A673 (cell line): ENCODE measurements around the gene ARID3A. TPM values are rescaled to one million over a fixed set of nuclear protein-coding genes. Genes with fewer than 3 reads are reported as not detected.
A peak's percentile ranks its signal among the peaks of the same experiment; 100 is the strongest.

ENCODE experiments used
- BruUV-seq: library from RNA; stranded (reverse); fragments of 400-500 nt; replicated peaks from 2 replicates; lab custom pipeline; 2021; lab: Mats Ljungman, UMichigan
- CTCF ChIA-PET: fragments of 300-600 bp; sonication (Branson Sonifier 250); formaldehyde crosslinking; loops from one replicate; lab custom pipeline; 2022; ENCODE audit warnings: antibody characterized with exemption; lab: Charles Lee
- POLR2A ChIA-PET: fragments of 300-600 bp; sonication (Branson Sonifier 250); formaldehyde crosslinking; loops from one replicate; lab custom pipeline; 2022; ENCODE audit warnings: antibody characterized with exemption; ENCODE audit not compliant: low non-redundant PET; lab: Charles Lee
- DNase-seq: peaks from one replicate; pipeline ENCODE4 v3.0.0-alpha.2; 2015; ENCODE audit warnings: low spot score
- H3K27ac ChIP-seq: fragments of 200-600 bp; sonication (generic); 2 replicates; pipeline ENCODE4 v1.5.1; 2016; ENCODE audit warnings: mixed run types, low read depth, mild to moderate bottlenecking, mixed read lengths, antibody characterized with exemption, low read length; ENCODE audit not compliant: poor library complexity, severe bottlenecking
- H3K27me3 ChIP-seq: fragments of 200-600 bp; sonication (generic); replicated peaks from 2 replicates; pipeline ENCODE4 v1.6.1; 2017; ENCODE audit warnings: mixed run types, low read depth, mild to moderate bottlenecking, mixed read lengths, antibody characterized with exemption, low read length; ENCODE audit not compliant: insufficient read depth, poor library complexity
- H3K36me3 ChIP-seq: fragments of 200-600 bp; sonication (generic); 2 replicates; pipeline ENCODE4 v1.6.1; 2016; ENCODE audit warnings: mixed run types, mild to moderate bottlenecking, mixed read lengths, antibody characterized with exemption, low read length; ENCODE audit not compliant: insufficient read depth, poor library complexity, severe bottlenecking
- H3K4me1 ChIP-seq: fragments of 200-600 bp; sonication (generic); 2 replicates; pipeline ENCODE4 v1.6.1; 2017; ENCODE audit warnings: mixed run types, mild to moderate bottlenecking, mixed read lengths, antibody characterized with exemption, low read length; ENCODE audit not compliant: insufficient read depth, poor library complexity, severe bottlenecking
- H3K4me3 ChIP-seq: fragments of 200-600 bp; sonication (generic); 2 replicates; pipeline ENCODE4 v1.5.1; 2016; ENCODE audit warnings: low read depth, mixed run types, mild to moderate bottlenecking, mixed read lengths, low read length; ENCODE audit not compliant: poor library complexity, severe bottlenecking
- H3K9me3 ChIP-seq: fragments of 200-600 bp; sonication (generic); 2 replicates; pipeline ENCODE4 v1.6.1; 2016; ENCODE audit warnings: mixed run types, low read depth, mild to moderate bottlenecking, mixed read lengths, antibody characterized with exemption, low read length; ENCODE audit not compliant: poor library complexity, severe bottlenecking
- CTCF ChIP-seq: fragments of 300-800, 200-600 bp; sonication (generic); conservative IDR thresholded peaks from 2 replicates; pipeline ENCODE4 v1.5.1; 2017; ENCODE audit warnings: low read depth, mild to moderate bottlenecking, antibody characterized with exemption, low read length, moderate library complexity, mixed read lengths
- EZH2 ChIP-seq: fragments of 200-600 bp; sonication (generic); IDR thresholded peaks from 2 replicates; pipeline ENCODE4 v1.6.1; 2017; ENCODE audit warnings: borderline replicate concordance, low read depth, mild to moderate bottlenecking, mixed read lengths, antibody characterized with exemption, low read length; ENCODE audit not compliant: poor library complexity, severe bottlenecking
- intact Hi-C: fragments of 100-400 bp; cut with micrococcal nuclease; formaldehyde crosslinking; loops from one replicate; pipeline ENCODE4 v1.10.0; 2022; ENCODE audit not compliant: unreplicated experiment
- total RNA-seq: library from RNA; stranded (reverse); gene quantifications from 2 replicates; pipeline ENCODE4 v1.2.3, GENCODE V29; 2021

Gene ARID3A
- total RNA-seq, 1 experiment from 2014 or later = 19.6 TPM

DNA sequence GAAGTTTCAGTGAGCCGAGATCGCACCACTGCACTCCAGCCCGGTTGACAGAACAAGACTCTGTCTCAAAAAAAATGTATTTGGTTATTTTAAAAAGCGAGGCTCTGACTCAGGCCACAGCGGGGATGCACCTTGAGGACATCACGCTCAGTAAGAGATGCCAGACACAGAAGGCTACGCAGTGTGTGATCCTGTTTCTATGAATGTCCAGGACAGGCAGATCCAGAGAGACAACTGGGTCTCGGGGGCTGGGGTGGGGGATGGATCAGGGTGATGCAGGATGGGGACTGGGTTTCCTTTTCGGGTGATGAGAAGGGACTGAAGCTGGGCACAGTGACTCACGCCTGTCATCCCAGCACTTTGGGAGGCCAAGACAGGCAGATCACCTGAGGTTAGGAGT is 38.2 kb upstream of the ARID3A start:
- POLR2A ChIA-PET = no interaction called here
- intact Hi-C loops = no loop called here
- no peak for DNase-seq
- no peaks in the 10 kb centered on the region for H3K27me3 ChIP-seq
- H3K9me3 ChIP-seq = no peaks in the 10 kb centered on the region
- TF ChIP-seq EZH2 (no peak), CTCF (no peak)
- no peak overlapping the region for H3K27ac ChIP-seq
- no peak overlapping the region for H3K4me3 ChIP-seq
- no TSS peak for BruUV-seq
- H3K4me1 ChIP-seq = no peaks in the 10 kb centered on the region
- H3K36me3 ChIP-seq = peaks cover 37% of the 10 kb centered on the region
- CTCF ChIA-PET = no interaction called here

DNA sequence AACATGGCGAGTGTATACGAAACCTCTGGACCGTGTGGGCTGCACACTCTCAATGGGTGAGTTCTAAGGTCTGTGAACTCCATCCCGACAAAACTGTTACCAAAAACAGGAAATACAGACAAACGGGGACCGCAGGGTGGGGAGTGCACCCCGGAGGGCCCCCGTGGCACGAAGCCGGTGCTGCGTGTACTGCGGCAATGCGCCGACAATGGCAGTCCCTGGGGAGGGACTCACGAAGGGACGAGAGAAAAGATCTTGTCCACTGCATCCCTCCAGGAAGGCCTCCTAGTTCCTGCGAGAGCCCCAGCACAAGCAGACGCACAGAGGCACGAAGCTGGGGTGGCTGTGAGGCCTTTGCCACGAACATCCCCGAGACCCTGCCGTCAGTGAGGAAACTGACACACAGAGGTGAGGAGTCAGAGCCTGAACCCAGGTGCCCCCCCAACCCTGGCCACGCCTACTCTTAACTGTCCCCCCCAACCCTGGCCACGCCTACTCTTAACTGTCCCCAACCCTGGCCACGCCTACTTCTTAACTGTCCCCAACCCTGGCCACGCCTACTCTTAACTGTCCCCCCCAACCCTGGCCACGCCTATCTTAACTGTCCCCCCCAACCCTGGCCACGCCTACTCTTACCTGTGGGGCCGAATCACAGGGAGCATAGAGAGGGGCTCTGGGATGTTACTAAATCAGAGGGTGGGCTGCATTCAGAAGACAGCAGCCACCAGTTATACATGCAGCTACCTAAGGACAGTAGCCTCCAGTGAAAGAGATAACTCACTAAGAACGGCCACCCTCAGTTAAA is 37.1 kb upstream of the ARID3A start:
- BruUV-seq = TSS peak; percentile 38

GRCh38 chr19:889662-890295 is 36.1 kb upstream of the ARID3A start:
- H3K4me3 ChIP-seq = no peak overlapping the region
- no peaks in the 10 kb centered on the region for H3K4me1 ChIP-seq
- H3K36me3 ChIP-seq = peaks cover 32% of the 10 kb centered on the region
- no peak overlapping the region for H3K27ac ChIP-seq
- TF ChIP-seq EZH2 (no peak), CTCF (no peak)
- no peak for DNase-seq
- H3K27me3 ChIP-seq = no peaks in the 10 kb centered on the region
- ChIA-PET POLR2A (no interaction called here), CTCF (no interaction called here)
- intact Hi-C loops = no loop called here
- BruUV-seq = no TSS peak
- no peaks in the 10 kb centered on the region for H3K9me3 ChIP-seq

More for the DNA sequence above, 37.1 kb upstream of the ARID3A start:
- intact Hi-C loops = no loop called here
- Histone ChIP-seq H3K36me3 (peaks cover 35% of the 10 kb centered on the region), H3K4me3 (no peak overlapping the region), H3K4me1 (no peaks in the 10 kb centered on the region), H3K27ac (no peak overlapping the region), H3K9me3 (no peaks in the 10 kb centered on the region), H3K27me3 (no peaks in the 10 kb centered on the region)
- ChIA-PET CTCF (no interaction called here), POLR2A (no interaction called here)
- no peak for DNase-seq
- TF ChIP-seq EZH2 = no peak
- no peak for TF ChIP-seq CTCF
